GM21381 (cell line): ENCODE data around the gene MYOCOS.
"Not testable (repeated sequence)": the region's sequence is repeated elsewhere in the genome, so short reads cannot be mapped to it uniquely, and the experiment has no call there.

Experiments used
- ATAC-seq: cut with Tn5 transposase; IDR thresholded peaks from one replicate; pipeline ENCODE4 v1.9.1; 2021; ENCODE audit warnings: mild to moderate bottlenecking, moderate library complexity; ENCODE audit not compliant: unreplicated experiment

MYOCOS gene

DNA sequence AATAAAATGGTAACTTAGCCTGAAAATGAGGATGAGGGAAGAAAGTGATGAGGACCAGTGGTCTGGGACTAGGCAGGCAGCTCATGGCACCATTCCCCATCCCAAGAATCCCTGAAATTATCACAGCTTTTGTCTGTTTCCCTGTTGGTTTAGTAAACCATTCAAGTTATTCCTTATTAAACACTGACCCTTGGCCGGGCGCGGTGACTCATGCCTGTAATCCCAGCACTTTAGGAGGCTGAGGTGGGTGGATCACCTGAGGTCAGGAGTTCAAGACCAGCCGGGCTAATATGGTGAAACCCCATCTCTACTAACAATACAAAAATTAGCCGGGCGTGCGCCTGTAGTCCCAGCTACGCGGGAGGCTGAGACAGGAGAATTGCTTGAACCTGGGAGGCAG is 34.2 kb downstream of the MYOCOS start:
- ATAC-seq = not testable (repeated sequence)

DNA sequence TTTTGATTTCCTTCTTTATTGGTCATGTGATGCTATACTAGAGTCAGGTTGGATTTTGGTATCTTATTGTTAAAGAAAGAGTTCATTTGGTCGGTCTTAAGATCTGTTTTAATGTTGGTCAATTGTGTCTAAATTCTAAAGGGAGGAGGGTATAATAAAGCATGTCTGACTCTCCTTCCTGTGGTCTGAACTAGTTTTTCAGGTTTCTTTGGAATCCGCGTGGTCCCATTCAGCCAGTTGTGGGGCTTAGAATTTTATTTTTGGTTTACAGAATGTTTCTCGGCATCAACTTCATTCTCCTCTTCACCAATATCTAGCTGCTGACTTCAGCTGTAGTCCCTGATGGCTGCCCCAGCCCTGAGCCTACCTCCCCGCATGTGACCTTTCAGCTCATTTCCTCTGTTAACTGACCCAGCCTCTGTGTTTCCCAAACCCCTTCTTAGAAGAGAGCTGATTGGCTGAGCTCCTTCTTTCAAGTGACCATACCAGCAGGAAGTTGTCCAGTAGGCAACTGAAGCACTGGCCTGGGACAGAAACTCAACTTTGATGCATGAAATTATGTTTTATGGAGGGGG is 39.1 kb downstream of the MYOCOS start:
- ATAC-seq = no peak

DNA sequence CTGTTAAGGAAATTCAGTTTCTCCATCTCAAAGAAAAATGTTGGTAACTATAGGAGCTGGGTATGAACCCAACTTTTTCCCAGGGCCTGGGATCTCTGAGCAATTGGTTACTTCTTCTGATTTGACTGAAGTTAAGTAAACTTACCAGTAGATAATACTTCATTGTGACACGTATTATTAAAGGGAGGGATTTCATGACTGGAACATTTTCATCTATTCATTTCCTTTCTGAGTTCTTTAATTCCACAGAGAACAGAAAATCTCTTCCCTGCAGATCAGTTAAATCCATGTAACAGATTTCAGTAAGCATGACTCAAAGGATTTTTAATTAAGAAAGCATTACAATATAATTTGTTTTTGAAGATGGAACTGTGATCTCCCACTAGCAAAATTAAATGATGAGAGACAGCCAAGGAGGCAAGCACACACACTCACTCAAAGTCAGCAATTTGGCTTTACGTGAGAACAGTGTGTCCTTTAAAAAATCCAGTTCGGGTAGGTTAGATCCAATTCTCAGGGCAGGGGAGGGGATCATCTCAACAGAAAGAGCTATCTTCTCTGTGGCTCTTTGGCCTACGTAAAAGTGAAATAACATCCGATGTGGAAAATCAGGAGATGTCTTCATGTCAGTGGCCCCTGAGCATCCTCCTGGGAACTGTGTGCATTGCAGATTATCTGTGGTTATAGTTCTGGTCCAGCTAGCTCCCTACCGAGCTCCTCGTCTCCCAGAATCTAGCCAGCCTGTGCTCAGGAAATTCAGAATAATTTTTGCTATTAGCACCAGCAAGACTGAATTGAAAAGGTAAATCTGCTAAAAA is 41.2 kb downstream of the MYOCOS start:
- no peak for ATAC-seq

DNA sequence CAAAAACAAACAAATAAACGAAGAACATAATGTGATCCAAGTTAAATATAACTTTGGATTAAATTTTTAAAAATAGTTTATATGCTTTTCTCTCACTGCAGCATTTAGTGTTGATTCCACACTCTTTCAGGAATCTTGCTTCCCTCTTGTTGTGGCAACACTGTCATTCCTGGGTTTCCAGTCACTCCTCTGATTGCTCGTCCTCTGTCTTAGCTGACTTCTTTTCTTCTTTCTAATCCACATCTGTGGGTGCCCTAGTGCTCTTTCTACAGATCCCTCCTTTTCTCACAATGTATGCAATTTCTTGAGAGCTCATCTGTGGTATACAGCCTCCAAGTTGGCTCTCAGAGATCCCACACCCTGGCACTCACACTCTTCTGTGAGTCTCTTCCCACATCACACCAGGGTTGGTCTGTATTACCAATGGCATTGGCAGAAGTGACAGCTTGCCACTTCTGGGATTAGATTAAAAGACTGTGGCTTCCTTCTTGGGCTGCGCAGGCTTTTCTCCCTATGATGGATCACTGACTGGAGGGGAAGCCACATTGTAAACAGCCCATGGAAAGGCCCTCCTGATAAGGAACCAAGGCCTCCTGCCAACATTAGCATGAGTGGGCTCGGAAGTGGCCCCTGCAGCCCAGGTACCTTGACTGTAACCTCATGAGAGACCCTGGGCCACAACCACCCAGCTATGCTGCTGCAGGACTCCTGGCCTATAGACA is 42.0 kb downstream of the MYOCOS start:
- no peak for ATAC-seq

DNA sequence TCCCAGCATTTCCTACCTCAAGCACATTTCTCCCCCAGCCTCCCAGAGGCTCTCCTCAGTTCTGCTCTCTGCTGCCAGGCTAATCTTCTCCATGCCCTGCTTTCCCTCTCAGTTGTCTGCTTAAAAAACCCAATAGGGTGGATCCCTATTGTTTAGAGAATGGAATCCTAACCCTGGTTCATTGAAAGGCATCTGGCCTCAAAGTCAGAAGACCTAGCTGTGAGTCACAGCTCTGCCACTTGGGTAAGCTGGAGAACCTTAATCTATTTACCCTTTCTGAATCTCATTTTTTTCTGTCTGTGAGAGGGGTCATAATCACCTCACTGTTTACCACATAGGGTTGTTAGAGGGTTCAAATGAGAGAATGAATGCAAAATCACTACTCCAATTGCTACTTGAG is 42.9 kb downstream of the MYOCOS start:
- no peak for ATAC-seq

DNA sequence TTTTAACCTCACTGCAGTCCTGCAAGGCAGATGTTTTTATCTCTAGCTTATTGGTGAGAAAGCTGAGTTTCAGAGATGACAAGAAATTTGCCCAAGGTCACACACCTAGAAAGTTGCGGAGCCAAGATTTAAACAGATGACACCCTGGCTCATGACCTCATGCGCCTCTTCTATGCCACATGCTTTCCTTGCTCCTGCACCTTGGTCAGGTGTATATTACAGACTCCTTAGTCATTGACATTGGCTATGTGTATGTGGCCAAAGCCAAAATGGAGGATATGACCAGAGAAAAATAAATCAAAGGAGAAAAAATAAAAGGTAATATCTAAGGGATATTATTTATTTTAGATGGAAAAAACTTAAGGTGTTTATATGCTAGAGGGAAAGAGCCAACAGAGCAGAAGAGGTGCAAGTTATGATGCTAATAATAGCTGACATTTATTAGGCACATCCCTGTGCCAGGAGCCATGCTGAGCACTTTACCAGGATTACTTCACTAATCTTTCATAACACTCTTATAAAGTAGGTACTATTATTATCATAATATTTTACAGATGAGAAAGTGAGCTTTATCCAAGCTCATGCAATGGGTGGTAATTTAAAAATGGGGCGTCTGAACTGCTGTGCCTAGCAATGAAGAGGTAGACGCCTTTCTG is 44.2 kb downstream of the MYOCOS start:
- ATAC-seq = no peak

DNA sequence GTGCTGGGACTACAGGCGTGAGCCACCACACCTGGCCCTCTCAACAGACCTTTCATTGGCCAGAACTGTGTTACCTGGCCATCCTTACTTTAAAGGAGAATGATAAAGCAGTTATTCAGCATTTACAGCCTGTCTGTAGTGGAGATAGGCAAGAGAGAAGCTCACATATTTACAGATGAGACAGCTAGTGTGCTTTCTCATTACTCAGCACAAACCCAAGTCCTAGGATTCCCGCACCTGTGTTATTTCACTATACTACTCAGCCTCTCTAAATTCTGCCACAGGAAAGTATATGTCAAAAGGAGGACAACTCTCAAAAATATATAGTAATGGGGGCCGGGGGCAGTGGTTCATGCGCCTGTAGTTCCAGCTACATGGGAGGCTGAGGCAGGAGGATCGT is 46.3 kb downstream of the MYOCOS start:
- ATAC-seq = no peak

DNA sequence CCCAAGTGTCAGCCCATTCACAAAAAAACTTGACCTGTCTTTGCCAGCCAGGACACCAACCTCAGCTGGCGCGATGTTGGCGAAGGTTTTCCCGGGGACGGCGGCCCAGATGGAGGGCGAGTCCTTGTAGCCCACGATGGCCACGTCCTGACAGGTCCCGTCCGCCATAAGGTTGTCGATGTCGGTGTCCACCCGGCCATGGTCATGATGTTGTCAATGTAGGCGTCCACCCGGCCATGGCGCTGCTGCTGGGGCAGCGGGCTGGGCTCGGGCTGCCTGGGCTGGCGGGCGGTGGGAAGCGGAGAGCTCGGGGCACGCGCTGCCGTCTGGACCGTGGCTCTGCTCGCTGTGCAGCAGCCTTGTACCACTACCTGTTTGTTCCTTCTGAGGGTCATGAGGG is 48.7 kb downstream of the MYOCOS start:
- no peak for ATAC-seq

DNA sequence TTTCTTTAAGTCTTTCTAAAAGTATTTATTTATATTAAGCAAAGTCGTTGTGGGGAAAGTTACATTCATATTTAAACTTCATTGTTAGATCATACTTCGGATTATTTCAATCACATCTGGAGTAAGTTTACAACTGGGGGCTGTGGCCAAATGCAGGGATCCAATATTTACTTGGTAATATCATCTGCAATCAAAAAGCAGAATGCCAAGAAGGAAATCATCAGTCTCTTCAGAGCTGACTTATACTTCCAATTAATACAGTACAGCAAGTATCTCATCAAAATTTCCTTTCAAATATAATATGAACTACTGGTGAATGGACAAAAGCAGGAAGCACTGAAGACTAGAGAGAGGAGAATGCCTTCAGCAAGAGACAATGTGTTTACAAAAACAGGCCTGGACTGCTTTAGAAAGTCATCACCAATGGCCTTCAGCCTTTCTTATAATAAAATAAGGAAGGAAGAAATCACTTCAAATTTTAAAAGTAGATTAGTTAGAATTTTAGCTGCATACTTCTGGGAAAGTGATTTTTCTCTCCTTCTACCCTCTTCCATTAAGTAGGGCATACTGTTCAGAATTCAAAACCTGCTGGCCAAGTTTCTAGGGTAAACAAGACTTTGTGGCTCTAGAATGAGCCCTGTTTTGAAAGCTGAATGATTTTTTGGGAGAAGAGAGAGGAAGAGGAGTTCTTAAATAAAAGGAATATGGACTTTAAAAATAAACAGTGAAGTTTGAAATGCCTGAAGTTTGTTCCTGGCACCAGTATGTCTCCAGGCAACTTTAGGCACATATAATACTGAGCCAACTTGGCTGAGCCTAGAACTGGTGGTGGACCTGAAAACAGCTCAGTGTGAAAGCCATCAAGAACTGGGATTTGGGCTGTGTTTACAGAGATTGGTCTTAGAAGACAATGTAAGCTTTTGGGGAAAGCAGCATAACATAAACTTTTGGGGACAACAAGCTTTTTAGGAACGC is 52.7 kb downstream of the MYOCOS start:
- ATAC-seq = no peak
